Liver (tissue), 9 donors: ENCODE measurements around the gene RAB3GAP2. TPM values are rescaled to one million over a fixed set of nuclear protein-coding genes. Genes with fewer than 3 reads are reported as not detected.

ENCODE experiments used
- DNase-seq: peaks from one replicate; pipeline ENCODE4 v3.0.0-alpha.2; 2017; ENCODE audit warnings: low spot score
- H3K27ac ChIP-seq, 2 donors: one replicate each; pipeline ENCODE4 v1.7.0; 2013; ENCODE audit warnings: inconsistent platforms in 2 of 2, low read length in 2 of 2, control low read depth in 1 of 2, low read depth in 1 of 2, mild to moderate bottlenecking in 1 of 2
- H3K27me3 ChIP-seq, 4 donors: one replicate each; pipeline versions ENCODE4 v1.6.1 to v1.7.0; 2013; ENCODE audit warnings: low read length in 3 of 4, inconsistent platforms in 1 of 4, mild to moderate bottlenecking in 1 of 4, moderate library complexity in 1 of 4; ENCODE audit not compliant: control insufficient read depth in 4 of 4, insufficient read depth in 4 of 4
- H3K36me3 ChIP-seq, 4 donors: one replicate each; pipeline versions ENCODE4 v1.6.1 to v1.7.0; 2013; ENCODE audit warnings: low read length in 3 of 4, mild to moderate bottlenecking in 3 of 4, low read depth in 1 of 4, moderate library complexity in 1 of 4; ENCODE audit not compliant: control insufficient read depth in 4 of 4, insufficient read depth in 3 of 4
- H3K4me1 ChIP-seq, 4 donors: one replicate each; pipeline versions ENCODE4 v1.6.1 to v1.7.0; 2013; ENCODE audit warnings: low read length in 3 of 4, mild to moderate bottlenecking in 3 of 4, moderate library complexity in 1 of 4; ENCODE audit not compliant: control insufficient read depth in 4 of 4, insufficient read depth in 4 of 4
- H3K4me3 ChIP-seq, 3 donors: one replicate each; pipeline versions ENCODE4 v1.6.1 to v1.7.0; 2013; ENCODE audit warnings: low read length in 3 of 3, control low read depth in 1 of 3, low read depth in 1 of 3, mild to moderate bottlenecking in 1 of 3
- H3K9ac ChIP-seq, 2 donors: one replicate each; pipeline ENCODE4 v1.7.0; 2013; ENCODE audit warnings: low read length in 2 of 2, mild to moderate bottlenecking in 2 of 2, moderate library complexity in 2 of 2, control low read depth in 1 of 2, low read depth in 1 of 2
- H3K9me3 ChIP-seq, 4 donors: one replicate each; pipeline versions ENCODE4 v1.6.1 to v1.7.0; 2013; ENCODE audit warnings: low read length in 3 of 4; ENCODE audit not compliant: control insufficient read depth in 4 of 4
- EGR1 ChIP-seq, 2 donors: IDR thresholded peaks; 2 replicates each; pipeline ENCODE4 v1.6.1; 2016 to 2018; ENCODE audit warnings: antibody characterized with exemption in 2 of 2, low read depth in 2 of 2
- FOXA2 ChIP-seq: IDR thresholded peaks from 2 replicates; pipeline ENCODE4 v1.6.1; 2016; ENCODE audit warnings: antibody characterized with exemption
- GABPA ChIP-seq, 2 donors: IDR thresholded peaks in 1 of 2; conservative IDR thresholded peaks in 1 of 2; 2 replicates each; pipeline ENCODE4 v1.6.1; 2016; ENCODE audit warnings: antibody characterized with exemption in 2 of 2, mild to moderate bottlenecking in 1 of 2, moderate library complexity in 1 of 2
- HNF4A ChIP-seq, 2 donors: conservative IDR thresholded peaks; 2 replicates each; pipeline ENCODE4 v1.6.1; 2016; ENCODE audit warnings: antibody characterized with exemption in 2 of 2, mild to moderate bottlenecking in 2 of 2
- HNF4G ChIP-seq: IDR thresholded peaks from 2 replicates; pipeline ENCODE4 v1.6.1; 2016; ENCODE audit warnings: antibody characterized with exemption
- JUND ChIP-seq, 2 donors: IDR thresholded peaks; 2 replicates each; pipeline ENCODE4 v1.6.1; 2016; ENCODE audit warnings: antibody characterized with exemption in 2 of 2
- NR2F2 ChIP-seq: IDR thresholded peaks from 2 replicates; pipeline ENCODE4 v1.6.1; 2016; ENCODE audit warnings: antibody characterized with exemption
- RAD21 ChIP-seq, 2 donors: IDR thresholded peaks; 2 replicates each; pipeline ENCODE4 v1.6.1; 2016; ENCODE audit warnings: antibody characterized with exemption in 2 of 2, mild to moderate bottlenecking in 2 of 2
- RXRA ChIP-seq, 2 donors: IDR thresholded peaks; 2 replicates each; pipeline ENCODE4 v1.6.1; 2017 to 2018; ENCODE audit warnings: antibody characterized with exemption in 2 of 2, mild to moderate bottlenecking in 1 of 2
- SP1 ChIP-seq: IDR thresholded peaks from 2 replicates; pipeline ENCODE4 v1.6.1; 2018; ENCODE audit warnings: antibody characterized with exemption, mild to moderate bottlenecking
- TAF1 ChIP-seq: conservative IDR thresholded peaks from 2 replicates; pipeline ENCODE4 v1.6.1; 2016; ENCODE audit warnings: antibody characterized with exemption, mild to moderate bottlenecking
- YY1 ChIP-seq: IDR thresholded peaks from 2 replicates; pipeline ENCODE4 v1.6.1; 2016; ENCODE audit warnings: antibody characterized with exemption, mild to moderate bottlenecking
- WGBS: extraction: QIAGEN DNeasy Blood & Tissue Kit; methylation state at CpG from one replicate; pipeline ENCODE4 v1.1.7; 2013; 5-methylcytosine and 5-hydroxymethylcytosine counted together
- polyA plus RNA-seq, 2 donors: library from polyadenylated mRNA; stranded (reverse) in 1 of 2; unstranded in 1 of 2; fragments of 200-250 nt in 1 of 2; fragments of >200 nt in 1 of 2; fragmentation: Nextera tagmentation in 1 of 2; extraction: Ambion mirVana in 1 of 2; gene quantifications; one replicate each; pipeline versions ENCODE4 v1.2.1 to v1.2.3, GENCODE V29; 2013 to 2015
- total RNA-seq, 2 donors: library from RNA; depleted of rRNA; stranded (reverse); fragments of >200 nt; gene quantifications; one replicate each; pipeline ENCODE4 v1.2.3, GENCODE V29; 2014
- TF ChIP-seq, protein P1 (sequence below): IDR thresholded peaks from 2 replicates; pipeline ENCODE4 v1.6.1; 2016; ENCODE audit warnings: antibody characterized with exemption
- TF ChIP-seq, protein P2 (sequence below): fragments of 150-350 bp; IDR thresholded peaks from 2 replicates; pipeline ENCODE4 v1.5.1; 2017; ENCODE audit warnings: improper control_type of control experiment, low read depth, low read length; ENCODE audit not compliant: missing input control
- TF ChIP-seq, protein P3 (sequence below): IDR thresholded peaks from 2 replicates; pipeline ENCODE4 v1.6.1; 2016; ENCODE audit warnings: antibody characterized with exemption
- TF ChIP-seq, protein P4 (sequence below): IDR thresholded peaks from 2 replicates; pipeline ENCODE4 v1.6.1; 2016; ENCODE audit warnings: antibody characterized with exemption
- TF ChIP-seq, protein P5 (sequence below): IDR thresholded peaks from 2 replicates; pipeline ENCODE4 v1.6.1; 2016; ENCODE audit warnings: antibody characterized with exemption, mild to moderate bottlenecking
- donor health status: healthy.
- donor health status: healthy.
- donor health status: healthy.
- donor health status: healthy.
- donor health status: healthy.

RAB3GAP2 gene
- total and polyA plus RNA-seq, 4 donors = 5.3 to 24.0 (median 11.4) TPM

DNA sequence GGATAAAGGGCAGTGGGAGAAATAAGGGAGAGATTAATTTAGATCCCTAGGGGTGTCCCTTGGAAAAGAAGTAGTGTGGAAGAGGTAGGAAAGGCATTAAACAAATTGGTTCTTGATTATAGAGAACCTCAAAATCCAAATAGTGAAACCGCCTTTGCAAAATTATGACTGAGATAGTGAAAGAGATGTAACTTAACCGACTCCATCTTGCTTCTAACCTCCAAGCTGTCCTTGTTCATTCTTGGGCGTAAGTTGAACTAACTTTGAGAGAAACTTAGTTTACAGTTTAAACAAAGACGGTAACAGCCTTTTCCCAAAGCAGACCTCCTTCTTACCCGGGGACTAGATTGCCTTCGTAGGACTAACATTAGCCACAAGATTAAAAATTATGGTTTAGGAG lies 3.2 kb upstream of the RAB3GAP2 start:
- H3K4me3 ChIP-seq = no peak overlapping the region
- DNase-seq = no peak
- peaks cover 2 to 12% (median 10%) of the 10 kb centered on the region in 4 donors for H3K4me1 ChIP-seq
- H3K9ac ChIP-seq = no peak overlapping the region
- TF ChIP-seq YY1 (no peak), HNF4G (no peak), RAD21 (IDR thresholded peaks at IDR 0.05) (no peak), NR2F2 (no peak), HNF4A (conservative IDR thresholded peaks at IDR 0.05) (no peak), RXRA (IDR thresholded peaks at IDR 0.05) (no peak), JUND (IDR thresholded peaks at IDR 0.05) (no peak), GABPA (IDR thresholded peaks at IDR 0.05 in 1 of 2, conservative IDR thresholded peaks at IDR 0.05 in 1 of 2) (no peak), EGR1 (IDR thresholded peaks at IDR 0.05; ENCODE audit: low read depth in 2 of 2) (no peak), FOXA2 (no peak), SP1 (no peak)
- TF ChIP-seq, protein P1, sequence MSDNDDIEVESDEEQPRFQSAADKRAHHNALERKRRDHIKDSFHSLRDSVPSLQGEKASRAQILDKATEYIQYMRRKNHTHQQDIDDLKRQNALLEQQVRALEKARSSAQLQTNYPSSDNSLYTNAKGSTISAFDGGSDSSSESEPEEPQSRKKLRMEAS = no peak
- TF ChIP-seq, protein P2, sequence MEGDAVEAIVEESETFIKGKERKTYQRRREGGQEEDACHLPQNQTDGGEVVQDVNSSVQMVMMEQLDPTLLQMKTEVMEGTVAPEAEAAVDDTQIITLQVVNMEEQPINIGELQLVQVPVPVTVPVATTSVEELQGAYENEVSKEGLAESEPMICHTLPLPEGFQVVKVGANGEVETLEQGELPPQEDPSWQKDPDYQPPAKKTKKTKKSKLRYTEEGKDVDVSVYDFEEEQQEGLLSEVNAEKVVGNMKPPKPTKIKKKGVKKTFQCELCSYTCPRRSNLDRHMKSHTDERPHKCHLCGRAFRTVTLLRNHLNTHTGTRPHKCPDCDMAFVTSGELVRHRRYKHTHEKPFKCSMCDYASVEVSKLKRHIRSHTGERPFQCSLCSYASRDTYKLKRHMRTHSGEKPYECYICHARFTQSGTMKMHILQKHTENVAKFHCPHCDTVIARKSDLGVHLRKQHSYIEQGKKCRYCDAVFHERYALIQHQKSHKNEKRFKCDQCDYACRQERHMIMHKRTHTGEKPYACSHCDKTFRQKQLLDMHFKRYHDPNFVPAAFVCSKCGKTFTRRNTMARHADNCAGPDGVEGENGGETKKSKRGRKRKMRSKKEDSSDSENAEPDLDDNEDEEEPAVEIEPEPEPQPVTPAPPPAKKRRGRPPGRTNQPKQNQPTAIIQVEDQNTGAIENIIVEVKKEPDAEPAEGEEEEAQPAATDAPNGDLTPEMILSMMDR = no peak
- TF ChIP-seq, protein P3, sequence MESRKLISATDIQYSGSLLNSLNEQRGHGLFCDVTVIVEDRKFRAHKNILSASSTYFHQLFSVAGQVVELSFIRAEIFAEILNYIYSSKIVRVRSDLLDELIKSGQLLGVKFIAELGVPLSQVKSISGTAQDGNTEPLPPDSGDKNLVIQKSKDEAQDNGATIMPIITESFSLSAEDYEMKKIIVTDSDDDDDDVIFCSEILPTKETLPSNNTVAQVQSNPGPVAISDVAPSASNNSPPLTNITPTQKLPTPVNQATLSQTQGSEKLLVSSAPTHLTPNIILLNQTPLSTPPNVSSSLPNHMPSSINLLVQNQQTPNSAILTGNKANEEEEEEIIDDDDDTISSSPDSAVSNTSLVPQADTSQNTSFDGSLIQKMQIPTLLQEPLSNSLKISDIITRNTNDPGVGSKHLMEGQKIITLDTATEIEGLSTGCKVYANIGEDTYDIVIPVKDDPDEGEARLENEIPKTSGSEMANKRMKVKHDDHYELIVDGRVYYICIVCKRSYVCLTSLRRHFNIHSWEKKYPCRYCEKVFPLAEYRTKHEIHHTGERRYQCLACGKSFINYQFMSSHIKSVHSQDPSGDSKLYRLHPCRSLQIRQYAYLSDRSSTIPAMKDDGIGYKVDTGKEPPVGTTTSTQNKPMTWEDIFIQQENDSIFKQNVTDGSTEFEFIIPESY = no peak
- H3K27me3 ChIP-seq = no peaks in the 10 kb centered on the region
- H3K36me3 ChIP-seq = no peaks in the 10 kb centered on the region
- H3K9me3 ChIP-seq = no peaks in the 10 kb centered on the region
- no peak overlapping the region for H3K27ac ChIP-seq
- WGBS = 90% methylated on average over 6 of the region's 6 CpGs

DNA sequence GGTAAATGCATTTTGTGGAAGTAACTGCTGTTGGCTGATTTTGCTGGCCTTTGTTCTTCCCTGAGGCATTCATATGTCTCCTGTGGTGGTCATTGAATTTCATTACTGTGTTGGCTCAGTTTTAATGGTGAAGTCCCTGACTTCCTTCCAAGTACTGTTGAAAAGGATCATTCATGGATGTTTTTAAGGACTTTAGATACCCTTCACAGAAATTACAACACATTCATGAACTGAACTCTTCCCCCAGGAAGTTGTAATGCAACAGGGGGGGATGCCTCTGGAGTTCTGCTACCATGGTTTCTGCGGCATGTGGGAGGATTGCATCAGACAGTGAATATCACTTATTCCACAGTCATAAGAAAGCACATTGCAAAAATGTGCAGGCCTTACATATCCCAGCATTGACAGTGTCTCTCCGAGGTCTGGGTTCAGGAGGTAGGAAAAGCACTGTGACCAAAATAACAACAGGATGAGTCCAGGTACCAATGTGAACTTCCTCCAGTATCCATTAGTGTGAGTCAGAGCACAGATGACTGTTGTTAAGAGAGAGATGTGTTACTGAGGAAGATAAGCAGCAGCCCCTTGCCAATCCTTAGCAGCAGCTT lies 2.1 kb upstream of the RAB3GAP2 start:
- DNase-seq = no peak
- Histone ChIP-seq H3K4me3 (no peak overlapping the region), H3K9me3 (no peaks in the 10 kb centered on the region), H3K27ac (no peak overlapping the region), H3K4me1 (peaks cover 4 to 19% (median 14%) of the 10 kb centered on the region in 4 donors), H3K9ac (no peak overlapping the region), H3K36me3 (no peaks in the 10 kb centered on the region), H3K27me3 (no peaks in the 10 kb centered on the region)
- 90% methylated on average over 2 of the region's 2 CpGs for WGBS
- TF ChIP-seq HNF4A (conservative IDR thresholded peaks at IDR 0.05) (no peak), TAF1 (no peak), SP1 (no peak), HNF4G (no peak), FOXA2 (no peak), RAD21 (IDR thresholded peaks at IDR 0.05) (no peak), JUND (IDR thresholded peaks at IDR 0.05) (no peak), YY1 (no peak), RXRA (IDR thresholded peaks at IDR 0.05) (no peak)
- TF ChIP-seq, protein P1 = no peak
- TF ChIP-seq, protein P2 = no peak
- TF ChIP-seq, protein P3 = no peak
- TF ChIP-seq, protein P4, sequence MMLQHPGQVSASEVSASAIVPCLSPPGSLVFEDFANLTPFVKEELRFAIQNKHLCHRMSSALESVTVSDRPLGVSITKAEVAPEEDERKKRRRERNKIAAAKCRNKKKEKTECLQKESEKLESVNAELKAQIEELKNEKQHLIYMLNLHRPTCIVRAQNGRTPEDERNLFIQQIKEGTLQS = no peak
- TF ChIP-seq, protein P5, sequence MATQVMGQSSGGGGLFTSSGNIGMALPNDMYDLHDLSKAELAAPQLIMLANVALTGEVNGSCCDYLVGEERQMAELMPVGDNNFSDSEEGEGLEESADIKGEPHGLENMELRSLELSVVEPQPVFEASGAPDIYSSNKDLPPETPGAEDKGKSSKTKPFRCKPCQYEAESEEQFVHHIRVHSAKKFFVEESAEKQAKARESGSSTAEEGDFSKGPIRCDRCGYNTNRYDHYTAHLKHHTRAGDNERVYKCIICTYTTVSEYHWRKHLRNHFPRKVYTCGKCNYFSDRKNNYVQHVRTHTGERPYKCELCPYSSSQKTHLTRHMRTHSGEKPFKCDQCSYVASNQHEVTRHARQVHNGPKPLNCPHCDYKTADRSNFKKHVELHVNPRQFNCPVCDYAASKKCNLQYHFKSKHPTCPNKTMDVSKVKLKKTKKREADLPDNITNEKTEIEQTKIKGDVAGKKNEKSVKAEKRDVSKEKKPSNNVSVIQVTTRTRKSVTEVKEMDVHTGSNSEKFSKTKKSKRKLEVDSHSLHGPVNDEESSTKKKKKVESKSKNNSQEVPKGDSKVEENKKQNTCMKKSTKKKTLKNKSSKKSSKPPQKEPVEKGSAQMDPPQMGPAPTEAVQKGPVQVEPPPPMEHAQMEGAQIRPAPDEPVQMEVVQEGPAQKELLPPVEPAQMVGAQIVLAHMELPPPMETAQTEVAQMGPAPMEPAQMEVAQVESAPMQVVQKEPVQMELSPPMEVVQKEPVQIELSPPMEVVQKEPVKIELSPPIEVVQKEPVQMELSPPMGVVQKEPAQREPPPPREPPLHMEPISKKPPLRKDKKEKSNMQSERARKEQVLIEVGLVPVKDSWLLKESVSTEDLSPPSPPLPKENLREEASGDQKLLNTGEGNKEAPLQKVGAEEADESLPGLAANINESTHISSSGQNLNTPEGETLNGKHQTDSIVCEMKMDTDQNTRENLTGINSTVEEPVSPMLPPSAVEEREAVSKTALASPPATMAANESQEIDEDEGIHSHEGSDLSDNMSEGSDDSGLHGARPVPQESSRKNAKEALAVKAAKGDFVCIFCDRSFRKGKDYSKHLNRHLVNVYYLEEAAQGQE = no peak
